EH (cell line): ENCODE data around the gene GPR32.
A peak's percentile ranks its signal among the peaks of the same experiment; 100 is the strongest.
"Not testable (repeated sequence)": the region's sequence is repeated elsewhere in the genome, so short reads cannot be mapped to it uniquely, and the experiment has no call there.

ENCODE experiments used
- DNase-seq: peaks from one replicate; pipeline ENCODE4 v3.0.0-alpha.2; 2015; ENCODE audit warnings: low read depth

Gene GPR32

GRCh38 chr19:50803633-50804419, 33.6 kb downstream of the GPR32 start:
- DNase-seq, result peak; percentile 11

- peak; percentile 98 for DNase-seq
These were observed 34.4 kb downstream of the GPR32 start for GRCh38 chr19:50804420-50805272.

- DNase-seq, result no peak
These were observed 38.6 kb downstream of the GPR32 start for GRCh38 chr19:50808856-50809255.

- not testable (repeated sequence) for DNase-seq
These were observed 41.5 kb downstream of the GPR32 start for GRCh38 chr19:50811622-50812238.

- DNase-seq, result no peak
These were observed 42.2 kb downstream of the GPR32 start for GRCh38 chr19:50812474-50812873.

GRCh38 chr19:50814883-50815282, 44.6 kb downstream of the GPR32 start:
- no peak for DNase-seq

GRCh38 chr19:50815439-50815838, 45.2 kb downstream of the GPR32 start:
- no peak for DNase-seq

GRCh38 chr19:50817941-50818858, 47.9 kb downstream of the GPR32 start:
- peak; percentile 42 for DNase-seq

GRCh38 chr19:50818859-50819472, 48.7 kb downstream of the GPR32 start:
- no peak for DNase-seq

- DNase-seq, result no peak
These were observed 49.4 kb downstream of the GPR32 start for GRCh38 chr19:50819636-50820035.

- no peak for DNase-seq
These were observed 49.8 kb downstream of the GPR32 start for GRCh38 chr19:50820086-50820485.

GRCh38 chr19:50820549-50821247, 50.4 kb downstream of the GPR32 start:
- DNase-seq, result no peak

- no peak for DNase-seq
These were observed 51.0 kb downstream of the GPR32 start for GRCh38 chr19:50821248-50821612.
